Heart left ventricle (tissue), 16 donors: ENCODE results near the gene HS6ST3. TPM values are rescaled to one million over a fixed set of nuclear protein-coding genes. Genes with fewer than 3 reads are reported as not detected.

ENCODE experiments used
- ATAC-seq, 4 donors: fragments of 200-7000 bp; cut with Tn5 transposase; one replicate each; pipeline ENCODE4 v1.9.1; 2020 to 2022; ENCODE audit warnings: moderate library complexity in 4 of 4, mild to moderate bottlenecking in 3 of 4, moderate number of reproducible peaks in 1 of 4
- DNase-seq, 5 donors: peaks; one replicate each; pipeline ENCODE4 v3.0.0-alpha.2; 2020
- H3K27ac ChIP-seq, 12 donors: fragments of 200-600 bp; sonication (generic) in 4 of 12; one replicate each; pipeline versions ENCODE4 v1.5.0 to v1.8.0; 2016 to 2022; ENCODE audit warnings: mild to moderate bottlenecking in 2 of 12
- H3K27me3 ChIP-seq, 9 donors: fragments of 200-600 bp; sonication (generic) in 2 of 9; one replicate each; pipeline versions ENCODE4 v1.5.1 to v1.8.0; 2016 to 2022; ENCODE audit warnings: mild to moderate bottlenecking in 3 of 9
- H3K36me3 ChIP-seq, 9 donors: fragments of 200-600 bp; sonication (generic) in 2 of 9; one replicate each; pipeline versions ENCODE4 v1.5.0 to v1.8.0; 2018 to 2022; ENCODE audit warnings: mild to moderate bottlenecking in 2 of 9
- H3K4me1 ChIP-seq, 12 donors: fragments of 200-600 bp; sonication (generic) in 4 of 12; one replicate each; pipeline versions ENCODE4 v1.5.0 to v1.8.0; 2016 to 2022; ENCODE audit warnings: mild to moderate bottlenecking in 3 of 12
- H3K4me3 ChIP-seq, 12 donors: fragments of 200-600 bp; sonication (generic) in 4 of 12; one replicate each; pipeline versions ENCODE4 v1.5.0 to v1.8.0; 2017 to 2022; ENCODE audit warnings: mild to moderate bottlenecking in 9 of 12, moderate library complexity in 4 of 12
- H3K9me3 ChIP-seq, 12 donors: fragments of 200-600 bp; sonication (generic) in 4 of 12; one replicate each; pipeline versions ENCODE4 v1.5.0 to v1.8.0; 2016 to 2022; ENCODE audit warnings: mild to moderate bottlenecking in 1 of 12
- POLR2A ChIP-seq, 2 donors: fragments of 450-650 bp; IDR thresholded peaks; one replicate each; pipeline ENCODE4 v1.6.1; 2017; ENCODE audit warnings: antibody characterized with exemption in 2 of 2, mild to moderate bottlenecking in 2 of 2, moderate library complexity in 2 of 2
- WGBS, 4 donors: extraction: QIAGEN DNeasy Blood & Tissue Kit in 2 of 4; methylation state at CpG; one replicate each; pipeline versions ENCODE4 v1.1.5 to v1.1.7; 2013 to 2018; 5-methylcytosine and 5-hydroxymethylcytosine counted together
- intact Hi-C, 10 donors: fragments of 100-400 bp; cut with DNase I; formaldehyde crosslinking; loops; one replicate each; pipeline versions ENCODE4 v1.11.1 to v1.14.2; 2022
- polyA plus RNA-seq, 2 donors: library from polyadenylated mRNA; stranded (reverse); fragments of 200-250 nt; gene quantifications; one replicate each; pipeline ENCODE4 v1.2.3, GENCODE V29; 2013
- total RNA-seq, 9 donors: library from RNA; depleted of rRNA in 2 of 9; stranded (reverse); fragments of >200 nt in 2 of 9; fragmentation: NEBNext Ultra II Directional in 3 of 9; extraction: Animal tissue kit (Norgen Biotek cat#: 25700) in 3 of 9; gene quantifications; one replicate each; pipeline versions ENCODE4 v1.1.0 to v1.2.4, GENCODE V29; 2016 to 2023
- TF ChIP-seq, protein P1 (sequence below), 12 donors: fragments of 200-600 bp; sonication (generic) in 4 of 12; IDR thresholded peaks; one replicate each; pipeline versions ENCODE4 v1.5.0 to v1.8.0; 2018 to 2022; ENCODE audit warnings: antibody characterized with exemption in 12 of 12, mild to moderate bottlenecking in 5 of 12
- donor health status: ischemic (EF 13 %, LVEDD 7.1; RV severe dilation, severe dysfunction).
- donor health status: healthy with polysubstance abuse.
- donor health status: DM: no; HTN: yes; CAD: no.
- donor health status: DM: no; HTN: no; CAD: no.
- donor health status: ischemic (EF 25% LVEDD 6.9; RV normal size, moderate dysfunction).
- donor health status: ischemic (EF 25% LVEDD 5.7; RV mildly dilated, moderate dysfunction).
- donor health status: healthy.
- donor health status: DM: yes; HTN: yes; CAD: no.
- donor health status: ischemic (EF 35%, LVEDD 5.7; RV mildly dilated, moderate dysfunction).
- donor health status: nonischemic (EF 11% LVEDD 7.7; RV severe dilation, severe dysfunction).
- donor health status: DM: yes; HTN: yes; CAD: no.
- donor health status: PGD.
- donor health status: ischemic (EF 29% LVEDD 5.4; RV normal size, mild dysfunction).
- donor health status: nonischemic (EF 23%, LVEDD 6.1; RV moderate dilation, normal function).

The HS6ST3 gene
- total and polyA plus RNA-seq, 11 donors: 0.01 to 5.2 (median 1.2) TPM

DNA sequence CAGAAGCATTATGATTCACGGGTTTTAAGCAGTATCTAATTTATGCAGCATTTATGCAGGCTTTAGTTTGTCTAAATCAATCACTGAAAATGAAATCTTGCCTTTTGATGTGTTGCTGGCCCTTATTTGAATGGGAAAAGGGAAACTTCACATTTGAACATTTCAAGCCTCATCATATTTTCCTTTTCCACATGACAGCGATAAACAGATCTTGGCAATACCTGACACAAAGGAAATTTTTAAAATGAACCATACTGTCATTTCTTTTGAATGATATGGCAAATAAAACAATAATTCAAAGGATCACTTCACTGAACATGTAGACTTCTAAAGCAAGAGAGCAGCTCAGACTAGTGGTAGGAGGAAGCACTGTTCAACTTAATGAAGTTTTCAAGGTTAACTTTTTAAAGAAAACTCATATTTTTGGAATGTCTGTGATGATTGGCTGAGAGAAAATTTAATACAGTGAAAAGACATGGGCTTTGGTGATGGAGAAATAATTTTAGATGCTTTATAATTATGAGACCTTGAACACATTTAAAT, 706.3 kb downstream of the HS6ST3 start:
- no peaks in the 10 kb centered on the region for H3K36me3 ChIP-seq
- intact Hi-C loops: no loop called here
- no peaks in the 10 kb centered on the region for H3K9me3 ChIP-seq
- no peaks in the 10 kb centered on the region for H3K4me1 ChIP-seq
- no peak for DNase-seq
- no peak for TF ChIP-seq POLR2A (IDR thresholded peaks at IDR 0.05)
- TF ChIP-seq, protein P1, sequence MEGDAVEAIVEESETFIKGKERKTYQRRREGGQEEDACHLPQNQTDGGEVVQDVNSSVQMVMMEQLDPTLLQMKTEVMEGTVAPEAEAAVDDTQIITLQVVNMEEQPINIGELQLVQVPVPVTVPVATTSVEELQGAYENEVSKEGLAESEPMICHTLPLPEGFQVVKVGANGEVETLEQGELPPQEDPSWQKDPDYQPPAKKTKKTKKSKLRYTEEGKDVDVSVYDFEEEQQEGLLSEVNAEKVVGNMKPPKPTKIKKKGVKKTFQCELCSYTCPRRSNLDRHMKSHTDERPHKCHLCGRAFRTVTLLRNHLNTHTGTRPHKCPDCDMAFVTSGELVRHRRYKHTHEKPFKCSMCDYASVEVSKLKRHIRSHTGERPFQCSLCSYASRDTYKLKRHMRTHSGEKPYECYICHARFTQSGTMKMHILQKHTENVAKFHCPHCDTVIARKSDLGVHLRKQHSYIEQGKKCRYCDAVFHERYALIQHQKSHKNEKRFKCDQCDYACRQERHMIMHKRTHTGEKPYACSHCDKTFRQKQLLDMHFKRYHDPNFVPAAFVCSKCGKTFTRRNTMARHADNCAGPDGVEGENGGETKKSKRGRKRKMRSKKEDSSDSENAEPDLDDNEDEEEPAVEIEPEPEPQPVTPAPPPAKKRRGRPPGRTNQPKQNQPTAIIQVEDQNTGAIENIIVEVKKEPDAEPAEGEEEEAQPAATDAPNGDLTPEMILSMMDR (IDR thresholded peaks at IDR 0.05): peak in 4 of 12 donors; percentile 9 to 23 (median 20)
- H3K27ac ChIP-seq: no peak overlapping the region
- no peak for ATAC-seq
- H3K27me3 ChIP-seq: no peaks in the 10 kb centered on the region
- no peak overlapping the region for H3K4me3 ChIP-seq
- 79 to 85% (median 82%) methylated on average over 2 of the region's 2 CpGs for WGBS, 4 donors

DNA sequence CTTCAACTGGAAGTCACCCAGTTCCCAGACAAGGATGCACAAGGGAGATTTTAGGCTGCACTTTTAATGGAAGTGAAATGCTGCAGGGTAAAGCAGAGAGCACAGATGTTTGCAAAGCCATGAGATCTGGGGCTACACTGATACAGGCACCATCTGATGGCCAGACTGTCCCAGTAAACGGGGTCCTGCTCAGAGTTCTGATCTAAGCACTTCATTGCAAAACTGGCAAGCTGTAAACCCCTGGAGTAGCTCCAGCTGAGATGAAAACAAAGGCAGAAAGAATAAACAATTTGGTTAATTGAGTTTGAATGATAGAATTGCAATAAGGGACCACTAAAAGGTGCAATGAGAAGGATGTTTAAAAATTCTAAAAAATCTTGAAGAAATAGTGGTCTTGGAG, 707.2 kb downstream of the HS6ST3 start:
- Histone ChIP-seq H3K4me1 (no peaks in the 10 kb centered on the region), H3K9me3 (no peaks in the 10 kb centered on the region), H3K36me3 (no peaks in the 10 kb centered on the region), H3K27ac (no peak overlapping the region), H3K27me3 (peaks cover 0 to under 1% (median 0%) of the 10 kb centered on the region in 9 donors), H3K4me3 (no peak overlapping the region)
- WGBS, 4 donors: 35 to 43% (median 40%) methylated on average over 1 of the region's 1 CpG
- intact Hi-C loops: no loop called here
- DNase-seq: no peak
- no peak for ATAC-seq
- TF ChIP-seq, protein P1 (IDR thresholded peaks at IDR 0.05): no peak
- TF ChIP-seq POLR2A (IDR thresholded peaks at IDR 0.05): no peak

DNA sequence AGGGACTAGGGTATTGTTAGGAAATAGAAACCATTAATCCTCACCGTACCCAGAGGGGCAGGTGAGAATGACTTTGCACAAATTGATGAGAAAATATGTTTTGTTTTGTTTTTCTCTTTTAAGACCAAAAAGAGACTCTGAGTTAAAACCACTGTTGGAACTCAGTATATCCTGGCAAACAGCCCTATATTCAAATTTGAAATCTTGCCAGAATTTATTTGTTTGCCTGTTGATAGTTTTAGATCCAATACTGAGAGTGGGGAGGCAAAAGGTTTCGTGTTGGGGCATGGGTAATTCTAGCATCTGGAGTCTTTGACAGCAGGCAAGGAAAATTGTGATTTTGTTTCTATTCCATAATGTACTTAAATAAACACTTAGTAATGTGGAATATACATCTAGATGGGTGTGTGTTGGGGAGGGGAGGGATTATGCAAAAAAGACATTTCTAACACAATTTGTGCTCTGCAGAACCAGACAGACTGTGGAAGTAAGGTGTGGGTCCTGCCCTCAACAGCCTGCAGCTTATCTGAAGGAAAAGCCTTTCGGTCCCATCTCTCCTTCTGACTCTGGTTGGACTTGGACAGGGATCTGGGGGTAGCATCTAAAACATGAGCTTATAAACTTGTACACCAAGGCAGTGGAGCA, 713.7 kb downstream of the HS6ST3 start:
- no peak for TF ChIP-seq POLR2A (IDR thresholded peaks at IDR 0.05)
- TF ChIP-seq, protein P1 (IDR thresholded peaks at IDR 0.05): no peak
- no peak for DNase-seq

DNA sequence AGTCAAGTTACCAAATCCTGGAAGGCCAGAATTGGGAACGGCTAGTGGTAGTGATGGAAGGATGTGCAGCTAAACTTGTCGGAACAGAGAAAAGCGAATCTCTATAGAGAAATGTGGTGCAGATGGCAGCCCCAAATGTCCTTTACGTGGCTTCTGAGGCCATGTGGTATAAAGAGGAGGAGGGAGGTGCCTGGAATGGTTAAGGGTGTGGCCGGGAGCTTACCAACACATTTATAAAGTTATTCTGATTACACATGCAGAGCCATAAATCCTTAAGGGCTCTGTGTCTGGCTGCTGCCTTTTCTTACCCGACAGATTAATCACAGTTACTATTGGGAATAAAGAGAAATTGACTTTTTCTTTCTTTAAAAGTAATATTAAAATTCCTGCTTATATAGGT, 714.3 kb downstream of the HS6ST3 start:
- ATAC-seq (no peak), DNase-seq (no peak)
- Histone ChIP-seq H3K4me3 (no peak overlapping the region), H3K4me1 (no peaks in the 10 kb centered on the region), H3K27ac (no peak overlapping the region), H3K27me3 (peaks cover 0 to 4% (median 0%) of the 10 kb centered on the region in 9 donors), H3K36me3 (no peaks in the 10 kb centered on the region), H3K9me3 (no peaks in the 10 kb centered on the region)
- WGBS, 4 donors: 90 to 93% (median 91%) methylated on average over 6 of the region's 6 CpGs
- intact Hi-C loops: loop anchor here in 1 of 10 donors (10.0 kb wide), 1 partner anchor 669 kb away; no protein-coding TSS in a partner anchor
- TF ChIP-seq, protein P1 (IDR thresholded peaks at IDR 0.05): no peak
- no peak for TF ChIP-seq POLR2A (IDR thresholded peaks at IDR 0.05)

More for the DNA sequence above, 713.7 kb downstream of the HS6ST3 start:
- Histone ChIP-seq H3K27me3 (peaks cover 0 to 4% (median 0%) of the 10 kb centered on the region in 9 donors), H3K9me3 (no peaks in the 10 kb centered on the region), H3K4me3 (no peak overlapping the region), H3K27ac (no peak overlapping the region), H3K4me1 (no peaks in the 10 kb centered on the region), H3K36me3 (no peaks in the 10 kb centered on the region)
- no peak for ATAC-seq
- 74 to 85% (median 77%) methylated on average over 3 of the region's 3 CpGs for WGBS, 4 donors
- intact Hi-C loops: loop anchor here in 1 of 10 donors (10.0 kb wide), 1 partner anchor 669 kb away; no protein-coding TSS in a partner anchor
